ENCODE results near the gene FEN1. TPM values are rescaled to one million over a fixed set of nuclear protein-coding genes. Genes with fewer than 3 reads are reported as not detected.

Gene FEN1
- total RNA-seq, 2 donors from 2014 or later, result 2.6 to 3.4 TPM

GRCh38 chr11:61776561-61777075 is 16.1 kb upstream of the FEN1 start:
- H3K27ac ChIP-seq, result peak overlapping the region; percentile 69 to 82 (median 70)
- no peaks in the 10 kb centered on the region for H3K9me3 ChIP-seq
- 57 to 59% methylated on average over 8 to 9 of the region's 9 CpGs for WGBS, 2 donors
- H3K4me3 ChIP-seq, result no peak overlapping the region
- TF ChIP-seq POLR2A (IDR thresholded peaks at IDR 0.05), result no peak
- TF ChIP-seq, protein P1, sequence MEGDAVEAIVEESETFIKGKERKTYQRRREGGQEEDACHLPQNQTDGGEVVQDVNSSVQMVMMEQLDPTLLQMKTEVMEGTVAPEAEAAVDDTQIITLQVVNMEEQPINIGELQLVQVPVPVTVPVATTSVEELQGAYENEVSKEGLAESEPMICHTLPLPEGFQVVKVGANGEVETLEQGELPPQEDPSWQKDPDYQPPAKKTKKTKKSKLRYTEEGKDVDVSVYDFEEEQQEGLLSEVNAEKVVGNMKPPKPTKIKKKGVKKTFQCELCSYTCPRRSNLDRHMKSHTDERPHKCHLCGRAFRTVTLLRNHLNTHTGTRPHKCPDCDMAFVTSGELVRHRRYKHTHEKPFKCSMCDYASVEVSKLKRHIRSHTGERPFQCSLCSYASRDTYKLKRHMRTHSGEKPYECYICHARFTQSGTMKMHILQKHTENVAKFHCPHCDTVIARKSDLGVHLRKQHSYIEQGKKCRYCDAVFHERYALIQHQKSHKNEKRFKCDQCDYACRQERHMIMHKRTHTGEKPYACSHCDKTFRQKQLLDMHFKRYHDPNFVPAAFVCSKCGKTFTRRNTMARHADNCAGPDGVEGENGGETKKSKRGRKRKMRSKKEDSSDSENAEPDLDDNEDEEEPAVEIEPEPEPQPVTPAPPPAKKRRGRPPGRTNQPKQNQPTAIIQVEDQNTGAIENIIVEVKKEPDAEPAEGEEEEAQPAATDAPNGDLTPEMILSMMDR (IDR thresholded peaks at IDR 0.05), result peak; percentile 45 to 90 (median 86)
- DNase-seq (peak; percentile 76 to 86 (median 82)), ATAC-seq (peak; percentile 76)
- intact Hi-C loops (cut with DNase I), result no loop called here
- H3K4me1 ChIP-seq, result peaks cover 31% of the 10 kb centered on the region
- H3K27me3 ChIP-seq, result no peaks in the 10 kb centered on the region
- H3K36me3 ChIP-seq (replicated peaks in 1 of 2; ENCODE audit: insufficient read depth in 1 of 2, low read depth in 2 of 2), result peaks cover 6 to 8% of the 10 kb centered on the region in 2 donors

DNA sequence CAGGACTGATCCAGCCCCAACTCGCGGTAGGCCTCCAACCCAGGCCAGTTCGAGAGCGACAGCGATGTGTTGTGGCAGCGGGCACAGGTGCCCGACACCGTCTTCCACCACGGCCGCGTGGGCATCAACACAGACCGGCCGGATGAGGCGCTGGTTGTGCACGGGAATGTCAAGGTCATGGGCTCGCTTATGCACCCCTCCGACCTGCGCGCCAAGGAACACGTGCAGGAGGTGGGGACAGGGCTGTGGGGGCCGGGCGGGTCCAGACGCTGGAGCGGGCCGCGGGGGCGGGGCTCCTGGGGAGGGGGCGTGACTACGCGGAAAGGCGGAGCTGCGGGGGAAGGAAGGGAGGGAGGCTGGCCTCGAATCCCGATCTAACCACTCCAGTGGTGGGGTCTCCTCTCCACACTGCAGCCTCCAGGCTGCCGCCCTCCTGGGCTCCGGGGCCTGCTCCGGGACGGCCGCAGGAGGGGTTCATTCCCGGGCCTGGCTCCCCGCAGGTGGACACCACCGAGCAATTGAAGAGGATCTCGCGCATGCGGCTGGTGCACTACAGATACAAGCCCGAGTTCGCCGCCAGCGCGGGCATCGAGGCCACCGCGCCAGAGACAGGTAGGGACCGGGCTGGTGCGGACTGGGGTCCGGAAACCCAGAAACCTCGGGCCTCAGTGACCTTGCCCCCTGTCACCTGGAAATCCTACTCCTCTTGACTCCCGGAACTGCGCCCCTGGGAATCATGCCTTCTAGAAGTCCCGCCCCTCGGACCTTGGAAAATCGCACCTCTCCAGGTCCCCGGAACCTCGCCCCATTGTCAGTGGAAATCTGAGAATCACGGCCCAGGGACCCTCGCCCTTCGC is 15.2 kb upstream of the FEN1 start:
- Histone ChIP-seq H3K27me3 (no peaks in the 10 kb centered on the region), H3K4me3 (no peak overlapping the region), H3K27ac (peak overlapping the region; percentile 69 to 82 (median 70)), H3K36me3 (replicated peaks in 1 of 2; ENCODE audit: insufficient read depth in 1 of 2, low read depth in 2 of 2) (peaks cover 6 to 8% of the 10 kb centered on the region in 2 donors), H3K4me1 (peaks cover 23% of the 10 kb centered on the region), H3K9me3 (no peaks in the 10 kb centered on the region)
- peak; percentile 80 for ATAC-seq
- TF ChIP-seq POLR2A (IDR thresholded peaks at IDR 0.05), result peak in 1 of 3 donors; percentile 28
- TF ChIP-seq, protein P1 (IDR thresholded peaks at IDR 0.05), result peak in 1 of 7 experiments; percentile 20
- 30 to 87% methylated on average over 10 to 59 of the region's 67 CpGs for WGBS, 2 donors
- intact Hi-C loops (cut with DNase I), result no loop called here
- DNase-seq, result peak; percentile 79 to 91 (median 88)

DNA sequence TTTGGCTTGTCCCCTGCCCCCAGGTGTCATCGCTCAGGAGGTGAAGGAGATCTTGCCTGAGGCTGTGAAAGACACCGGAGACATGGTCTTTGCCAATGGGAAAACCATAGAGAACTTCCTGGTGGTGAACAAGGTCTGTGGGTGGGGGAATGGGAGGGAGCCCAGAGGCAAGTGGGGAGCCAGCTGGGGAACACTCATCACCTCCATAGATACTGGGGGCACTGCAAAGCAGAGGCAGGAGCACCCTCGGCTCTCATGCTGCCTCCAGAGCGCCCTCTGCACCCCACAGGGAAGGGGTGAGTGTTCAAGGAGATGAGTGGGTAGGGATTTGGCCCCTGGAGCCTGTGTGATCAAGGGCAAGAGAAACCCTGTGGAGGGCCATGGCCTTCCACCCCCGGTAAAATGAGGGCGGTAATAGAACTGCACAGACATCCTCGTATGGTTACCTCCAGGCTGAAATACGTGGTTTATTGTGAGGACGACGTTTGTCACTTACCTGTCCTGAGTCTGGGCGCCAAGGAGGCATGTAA is 14.3 kb upstream of the FEN1 start:
- peak overlapping the region in 1 of 4 donors; percentile 69 for H3K27ac ChIP-seq
- peaks cover 6 to 8% of the 10 kb centered on the region in 2 donors for H3K36me3 ChIP-seq (replicated peaks in 1 of 2; ENCODE audit: insufficient read depth in 1 of 2, low read depth in 2 of 2)
- H3K27me3 ChIP-seq, result no peaks in the 10 kb centered on the region
- no peaks in the 10 kb centered on the region for H3K9me3 ChIP-seq
- no peak for DNase-seq
- no peak for ATAC-seq
- TF ChIP-seq, protein P1 (IDR thresholded peaks at IDR 0.05), result no peak
- H3K4me3 ChIP-seq, result no peak overlapping the region
- 85 to 87% methylated on average over 11 of the region's 11 CpGs for WGBS, 2 donors
- intact Hi-C loops (cut with DNase I), result no loop called here
- H3K4me1 ChIP-seq, result peaks cover 22% of the 10 kb centered on the region

- 87 to 91% methylated on average over 24 of the region's 24 CpGs for WGBS, 2 donors
- Histone ChIP-seq H3K27ac (no peak overlapping the region), H3K9me3 (no peaks in the 10 kb centered on the region), H3K27me3 (no peaks in the 10 kb centered on the region), H3K4me3 (no peak overlapping the region), H3K4me1 (peaks cover 22% of the 10 kb centered on the region), H3K36me3 (replicated peaks in 1 of 2; ENCODE audit: insufficient read depth in 1 of 2, low read depth in 2 of 2) (peaks cover 0 to 15% of the 10 kb centered on the region in 2 donors)
- DNase-seq, result no peak
- no peak for TF ChIP-seq POLR2A (IDR thresholded peaks at IDR 0.05)
- TF ChIP-seq, protein P1 (IDR thresholded peaks at IDR 0.05), result no peak
- intact Hi-C loops (cut with DNase I), result no loop called here
- no peak for ATAC-seq
Observed at GRCh38 chr11:61778920-61779650, 13.6 kb upstream of the FEN1 start.

Data from body of pancreas (tissue), 4 donors.